ENCODE results near the gene C1QL1.

Gene C1QL1
- total RNA-seq: 0 to 0.34 reads per million in 2 donors

DNA sequence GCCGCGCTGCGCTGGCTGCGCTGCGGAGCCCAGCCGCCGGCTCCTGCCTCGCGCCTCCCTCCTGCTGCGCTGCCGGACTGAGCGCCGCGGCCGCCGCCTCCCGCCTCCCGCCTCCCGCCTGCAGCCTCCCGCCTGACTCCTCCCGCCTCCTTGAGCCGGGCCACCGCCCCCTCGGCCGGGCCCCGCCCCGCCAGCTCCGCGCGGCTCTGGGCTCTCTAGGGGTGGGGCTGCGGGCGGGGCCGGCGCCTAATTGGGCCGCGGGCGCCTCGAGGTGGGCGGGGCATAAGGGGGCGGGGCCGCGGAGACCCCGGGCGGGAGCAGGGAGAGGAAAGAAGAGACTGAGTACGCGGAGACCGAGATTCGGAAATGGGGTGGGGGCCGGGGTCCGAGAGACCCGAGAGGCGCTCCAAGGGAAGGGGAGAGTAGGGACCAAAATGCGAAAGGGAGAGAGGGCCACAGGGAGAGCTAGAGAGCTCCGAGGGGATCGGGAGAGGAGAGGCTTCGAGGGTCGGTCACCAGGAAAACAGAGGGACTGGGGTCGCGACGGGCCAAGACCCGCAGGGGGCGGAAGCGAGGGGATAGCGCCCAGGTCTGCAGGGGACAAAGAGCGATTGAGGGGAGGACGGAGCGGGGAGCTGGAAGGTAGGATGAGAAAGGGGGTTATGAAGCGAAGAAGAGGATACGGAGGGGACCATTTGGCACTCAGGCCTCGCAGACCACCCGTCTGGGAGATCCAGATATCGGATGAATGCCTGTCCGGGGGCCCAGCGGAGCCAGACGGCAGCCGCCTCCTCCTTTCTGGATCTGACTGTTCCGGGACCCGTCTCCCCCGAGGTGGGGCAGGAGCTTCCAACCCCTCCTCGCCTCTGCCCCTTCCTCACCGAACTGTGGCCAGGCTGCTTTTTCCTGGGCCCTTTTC lies at the start of gene C1QL1:
C1QL1 (minus strand) TSS at position 79 of the 919 bp plus-strand sequence. CDS start 255 bp downstream, outside the sequence.
- DNase-seq: peak; percentile 65 to 87 (median 79)

DNA sequence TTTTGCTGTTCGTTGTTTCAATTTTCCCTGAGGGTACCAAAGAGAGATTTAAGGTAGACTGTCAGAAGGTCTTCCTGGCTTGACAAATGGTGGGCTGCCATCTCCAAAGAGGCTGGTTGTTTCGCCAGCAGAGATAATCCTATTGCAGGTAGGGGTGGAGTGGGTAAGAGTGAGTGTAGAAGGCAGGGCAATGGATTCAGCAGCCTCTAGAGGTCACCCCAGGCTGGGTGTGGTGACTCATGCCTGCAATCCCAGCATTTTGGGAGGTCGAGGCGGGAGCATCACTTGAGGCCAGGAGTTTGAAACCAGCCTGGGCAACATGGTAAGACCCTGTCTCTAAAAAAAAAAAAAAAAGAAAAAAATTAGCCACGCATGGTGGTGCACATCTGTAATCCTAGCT lies 48.7 kb upstream of the C1QL1 start:
- DNase-seq: no peak

DNA sequence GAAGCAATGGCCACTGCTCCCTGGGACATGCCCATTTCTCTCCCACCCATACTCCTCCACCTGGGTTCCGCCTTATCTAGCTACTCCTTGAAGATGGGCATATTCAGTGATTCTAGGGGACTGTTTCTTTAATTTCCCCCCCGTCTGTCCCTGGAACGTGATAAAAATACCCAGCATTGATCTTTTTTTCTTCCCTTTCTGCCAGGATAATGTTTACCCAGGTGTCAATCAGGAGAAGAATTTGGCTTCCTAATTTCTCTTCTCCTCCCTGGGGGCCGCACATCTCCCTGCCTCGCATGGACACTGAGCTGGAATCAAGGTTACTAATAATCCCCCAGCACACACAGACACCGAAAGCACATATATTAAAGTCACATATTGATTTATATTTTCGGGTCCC lies 48.1 kb upstream of the C1QL1 start:
- no peak for DNase-seq

- DNase-seq: no peak
Observed at GRCh38 chr17:45013021-45013997, 45.2 kb upstream of the C1QL1 start.

GRCh38 chr17:45011767-45012166 lies 43.7 kb upstream of the C1QL1 start:
- DNase-seq: no peak

DNA sequence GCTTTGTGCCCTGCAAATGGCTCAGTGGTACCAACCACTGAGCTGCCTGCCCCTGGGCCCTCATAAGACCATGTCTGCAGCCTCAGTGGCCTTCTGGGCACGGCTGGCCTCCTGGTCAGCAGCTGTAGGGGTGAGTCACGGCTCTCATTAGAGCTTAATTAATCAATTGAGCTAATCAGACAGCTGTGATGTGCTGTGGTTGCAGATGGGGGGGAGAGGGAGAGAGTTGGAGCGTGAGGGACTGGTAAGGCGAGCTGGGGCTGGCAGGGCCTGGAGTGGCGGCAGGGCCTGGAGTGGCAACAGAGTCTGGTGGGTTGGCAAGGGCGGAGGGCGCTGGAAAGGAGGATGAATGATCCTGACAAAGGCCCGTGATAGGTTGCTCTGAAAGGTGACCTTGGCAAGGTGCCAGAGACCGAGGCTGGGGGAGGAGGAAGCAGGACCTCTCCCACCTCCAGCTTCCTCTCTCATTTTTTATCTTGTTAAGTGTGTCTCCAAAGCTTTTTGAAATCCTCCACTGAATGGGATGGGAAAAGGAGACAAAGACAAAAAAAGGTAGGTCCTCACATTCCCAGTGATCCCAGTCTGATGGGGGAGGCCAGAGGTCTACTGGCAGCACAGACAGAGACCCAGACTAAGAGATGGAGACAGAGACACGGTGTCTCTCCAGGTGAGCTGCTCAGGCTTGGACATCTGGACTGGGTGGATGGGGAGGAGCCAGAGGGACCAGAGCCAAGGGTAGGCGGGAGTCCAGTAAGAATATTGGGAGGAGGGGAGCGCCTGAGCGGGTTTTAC lies 41.8 kb upstream of the C1QL1 start:
- no peak for DNase-seq

DNA sequence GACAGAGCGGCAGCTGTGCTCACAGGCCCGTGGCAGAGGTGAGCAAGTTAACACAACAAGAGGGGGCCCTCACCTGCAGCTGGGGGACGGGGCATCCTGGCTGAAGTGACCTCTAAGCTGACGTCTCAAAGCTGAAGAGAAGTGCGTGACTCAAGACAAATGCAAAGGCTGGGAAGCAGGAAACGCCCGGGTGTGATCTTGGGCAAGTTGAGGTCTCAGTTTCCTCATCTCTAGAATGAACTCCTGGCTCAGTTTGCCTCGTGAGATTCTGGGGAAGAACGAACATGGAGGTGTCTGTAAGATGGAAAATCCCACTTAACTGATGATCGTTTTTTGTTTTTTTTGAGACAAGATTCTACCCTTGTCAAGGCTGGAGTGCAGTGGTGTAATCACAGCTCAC lies 40.1 kb upstream of the C1QL1 start:
- DNase-seq: no peak

DNA sequence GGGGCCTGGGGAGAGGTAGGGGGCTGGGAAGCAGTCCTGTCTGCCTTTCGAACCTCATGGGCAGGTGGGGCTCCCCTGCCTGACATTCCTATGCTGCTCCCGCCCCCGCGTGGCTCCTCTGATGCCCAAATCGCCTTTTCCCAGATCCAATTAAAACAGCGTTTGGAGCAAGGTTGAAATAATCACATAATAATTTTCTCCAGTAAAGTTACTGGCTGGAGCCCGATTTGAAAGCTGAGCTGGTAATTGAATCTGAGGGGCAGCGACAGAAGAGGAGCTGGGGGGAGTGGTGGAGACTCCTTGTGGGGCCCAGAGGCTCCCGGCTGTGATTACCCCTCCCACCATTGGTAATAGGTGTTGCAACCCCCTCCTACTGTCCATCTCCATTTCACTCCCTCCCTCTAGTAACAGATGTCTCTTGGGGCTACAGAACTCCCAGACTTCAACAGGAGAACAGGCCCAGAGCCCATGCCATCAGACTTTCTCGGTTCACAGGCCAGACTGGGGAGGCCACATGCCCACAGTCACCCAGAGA lies 38.9 kb upstream of the C1QL1 start:
- no peak for DNase-seq

GRCh38 chr17:45005700-45006099 lies 37.6 kb upstream of the C1QL1 start:
- no peak for DNase-seq

- no peak for DNase-seq
Observed at GRCh38 chr17:45004388-45004787, 36.3 kb upstream of the C1QL1 start.

DNA sequence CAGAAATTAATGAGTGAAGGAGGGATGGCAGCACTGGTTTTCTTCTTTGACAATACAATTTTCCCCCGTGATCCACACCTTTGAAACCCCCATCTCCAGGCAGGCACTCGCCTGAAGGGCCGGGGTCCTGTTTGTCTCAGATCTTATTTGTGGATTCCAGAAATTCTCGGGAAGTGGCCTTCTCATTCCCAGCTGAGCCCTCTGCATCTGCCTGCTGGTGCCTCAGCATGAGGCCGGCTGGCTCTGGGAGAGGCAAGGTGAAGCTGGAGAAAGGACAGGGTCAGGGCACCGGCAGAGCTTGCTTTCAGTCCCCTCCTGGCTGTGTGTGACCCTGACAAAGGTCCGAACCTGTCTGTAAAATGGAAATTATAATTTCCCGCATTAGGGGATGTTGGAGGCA lies 35.8 kb upstream of the C1QL1 start:
- no peak for DNase-seq

DNA sequence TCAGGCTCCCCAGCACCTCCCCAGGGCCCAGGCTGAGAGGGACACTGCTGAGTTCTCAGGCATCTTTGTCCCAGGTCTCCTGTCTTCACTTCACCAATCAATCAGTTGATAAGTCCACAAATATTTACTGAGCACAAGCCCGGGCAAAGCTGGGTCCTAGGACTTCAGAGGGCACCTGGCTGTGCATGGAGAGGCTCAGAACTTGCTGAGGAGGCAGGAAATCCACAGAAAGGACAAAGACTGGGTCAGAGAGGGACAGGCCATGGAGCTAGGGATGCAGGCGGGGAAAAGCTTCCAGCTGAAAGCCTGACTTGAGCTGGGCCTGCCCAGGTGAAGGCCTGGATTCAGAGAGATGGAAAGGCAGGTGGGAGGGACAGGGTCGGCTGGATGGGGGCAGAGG lies 33.2 kb upstream of the C1QL1 start:
- no peak for DNase-seq

DNA sequence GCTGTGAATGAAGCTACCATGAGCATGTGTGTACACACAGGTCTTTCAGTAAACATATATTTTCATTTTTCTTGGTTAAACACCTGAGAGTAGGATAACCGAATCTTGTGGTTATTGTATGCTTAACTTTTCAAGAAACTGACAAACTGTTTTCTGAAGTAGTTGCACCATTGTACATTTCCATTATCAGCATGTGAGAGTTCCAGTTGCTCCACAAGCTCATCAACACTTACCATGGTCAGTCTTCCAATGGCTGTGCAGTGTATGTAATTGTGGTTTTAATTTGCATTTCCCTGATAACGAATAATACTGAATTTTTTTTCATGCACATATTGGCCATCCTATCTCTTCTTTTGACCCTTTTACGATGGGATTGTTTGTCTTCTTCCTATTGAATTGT lies 31.3 kb upstream of the C1QL1 start:
- no peak for DNase-seq

- DNase-seq: no peak
Observed at GRCh38 chr17:44998646-44999045, 30.5 kb upstream of the C1QL1 start.

DNA sequence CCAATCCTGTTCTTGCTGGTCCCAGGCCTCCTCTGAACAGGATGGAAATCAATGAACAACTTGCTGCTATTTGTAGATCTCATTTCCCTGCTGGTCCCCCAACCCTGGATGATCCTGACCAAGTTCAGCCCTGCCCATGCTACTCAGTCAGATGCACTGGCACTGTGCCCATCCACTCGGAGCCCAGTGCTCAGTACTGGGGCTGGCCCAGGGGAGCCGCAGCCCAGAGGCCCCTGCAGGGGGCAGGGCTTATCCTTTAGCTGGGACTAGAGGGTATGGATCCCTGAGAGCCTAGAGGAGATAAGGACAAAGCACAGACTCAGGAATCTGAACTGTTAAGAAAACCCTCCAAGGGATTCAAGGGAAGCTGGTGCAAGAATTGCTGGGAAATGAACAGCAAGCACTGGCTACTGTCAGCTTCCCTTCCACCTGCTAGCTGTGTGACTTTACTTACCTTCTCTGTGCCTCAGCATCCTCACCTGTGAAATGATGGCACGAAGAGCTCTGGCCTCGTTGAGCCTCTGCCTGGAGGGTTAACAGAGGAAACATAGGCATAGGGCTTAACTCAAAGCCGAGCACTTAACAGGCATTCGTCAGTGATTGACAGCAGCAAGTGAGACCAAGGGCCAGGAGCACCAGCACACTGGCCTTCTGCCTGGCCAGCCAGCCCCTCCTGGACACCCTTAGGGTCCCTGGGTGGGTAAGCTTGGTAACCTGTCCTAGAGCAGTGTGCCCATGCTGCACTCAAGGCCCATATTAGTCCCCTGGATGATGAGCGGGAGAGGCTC lies 29.8 kb upstream of the C1QL1 start:
- no peak for DNase-seq

DNA sequence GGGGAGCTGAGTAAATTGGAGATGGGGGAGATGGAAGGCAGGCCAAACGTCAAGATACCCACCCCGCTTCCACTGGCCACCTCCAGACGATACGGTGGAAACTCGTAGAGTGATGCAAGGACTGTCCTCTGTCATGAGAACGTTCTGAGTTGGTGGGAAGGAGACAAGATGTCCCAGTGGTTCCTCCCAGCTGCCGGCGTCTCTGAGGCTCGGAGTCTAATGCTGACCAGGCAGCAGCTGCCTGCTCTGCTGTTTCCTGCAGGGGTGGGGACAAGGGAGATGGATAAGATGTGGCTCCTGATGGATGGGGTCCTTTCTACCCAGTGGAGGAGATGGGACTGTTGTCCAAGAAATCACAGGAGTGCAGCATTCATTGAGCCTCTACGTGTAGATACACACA lies 28.2 kb upstream of the C1QL1 start:
- DNase-seq: no peak

GRCh38 chr17:44995436-44996001 lies 27.4 kb upstream of the C1QL1 start:
- no peak for DNase-seq

GRCh38 chr17:44992242-44992939 lies 24.3 kb upstream of the C1QL1 start:
- DNase-seq: no peak

DNA sequence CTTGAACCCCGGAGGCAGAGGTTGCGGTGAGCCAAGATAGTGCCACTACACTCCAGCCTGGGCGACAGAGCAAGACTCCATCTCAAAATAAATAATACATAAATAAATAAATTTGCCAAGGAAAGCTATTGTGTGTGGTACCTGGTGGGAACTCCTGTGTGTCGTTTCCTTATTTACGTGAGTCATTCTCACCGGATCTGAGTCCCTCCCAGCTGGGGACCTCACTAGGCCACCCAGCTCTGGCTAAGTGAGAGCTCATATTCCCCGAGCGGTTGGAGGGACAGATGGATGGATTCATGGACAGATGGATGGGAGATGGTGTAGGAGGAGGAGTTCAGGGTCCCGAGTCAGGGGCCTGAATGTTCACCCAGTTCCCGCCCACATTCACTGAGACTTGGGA lies 22.9 kb upstream of the C1QL1 start:
- DNase-seq: no peak

DNA sequence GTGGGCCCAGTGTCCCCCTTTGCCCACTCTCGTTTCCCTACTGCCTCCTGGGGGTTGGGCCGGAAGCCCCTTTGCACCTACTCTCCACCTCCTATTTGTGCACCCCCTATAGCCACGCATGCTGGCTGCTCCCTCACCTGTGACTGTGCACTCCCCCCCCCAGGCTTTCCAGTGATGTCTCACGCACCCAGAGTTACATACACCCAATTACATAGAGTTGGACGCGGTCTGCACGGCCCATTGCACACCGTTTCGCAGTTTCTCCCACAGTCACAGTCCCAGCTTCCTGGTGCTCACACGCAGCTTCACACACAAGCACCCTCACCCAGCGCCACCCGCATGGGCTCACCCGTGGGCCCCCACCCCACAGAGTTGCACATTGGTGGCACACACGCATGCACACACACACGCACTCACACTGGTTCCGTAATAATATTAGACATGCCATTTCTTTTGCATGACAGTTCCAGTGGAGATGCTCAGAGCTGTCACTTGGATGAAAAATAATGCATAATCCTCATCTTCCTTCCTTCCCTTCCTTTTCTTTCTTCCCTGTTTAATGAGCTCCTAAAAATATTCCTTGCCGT lies 21.5 kb upstream of the C1QL1 start:
- no peak for DNase-seq
